IMR-90 (cell line): ENCODE results near the gene ALAS1. TPM values are rescaled to one million over a fixed set of nuclear protein-coding genes. Genes with fewer than 3 reads are reported as not detected.

Experiments used
- ATAC-seq: fragments of 200-7000 bp; cut with Tn5 transposase; 2 replicates; pipeline ENCODE4 v1.9.1; 2020; ENCODE audit warnings: low read depth, mild to moderate bottlenecking, moderate library complexity
- BruUV-seq: library from RNA; stranded (reverse); fragments of 400-500 nt; replicated peaks from 2 replicates; lab custom pipeline; 2021; lab: Mats Ljungman, UMichigan
- CTCF ChIA-PET: fragments of 300-600 bp; formaldehyde crosslinking; extraction: SDS; loops from one replicate; lab custom pipeline; 2021; ENCODE audit warnings: antibody characterized with exemption; lab: Yijun Ruan, JAX
- POLR2A ChIA-PET: fragments of 300-600 bp; sonication (Branson Sonifier 250); formaldehyde crosslinking; loops from one replicate; lab custom pipeline; 2022; ENCODE audit warnings: antibody characterized with exemption; ENCODE audit not compliant: unreplicated experiment; lab: Charles Lee
- DNase-seq: peaks from one replicate; pipeline ENCODE4 v3.0.0; 2013
- H2AFZ ChIP-seq: replicated peaks from 2 replicates; pipeline ENCODE3; 2013; ENCODE audit warnings: low read length, mild to moderate bottlenecking; ENCODE audit not compliant: poor library complexity
- H2AK5ac ChIP-seq: 2 replicates; pipeline ENCODE4 v1.6.1; 2013; ENCODE audit warnings: low read depth, low read length, inconsistent platforms
- H2AK9ac ChIP-seq: replicated peaks from 2 replicates; pipeline ENCODE3; 2013; ENCODE audit warnings: mild to moderate bottlenecking, low read depth, low read length, moderate library complexity; ENCODE audit not compliant: poor library complexity
- H2BK120ac ChIP-seq: 2 replicates; pipeline ENCODE4 v1.6.1; 2013; ENCODE audit warnings: low read depth, low read length, inconsistent platforms
- H2BK15ac ChIP-seq: 3 replicates; pipeline ENCODE4 v1.6.1; 2013; ENCODE audit warnings: low read depth, low read length, inconsistent platforms
- H2BK20ac ChIP-seq: 2 replicates; pipeline ENCODE4 v1.6.1; 2013; ENCODE audit warnings: low read depth, mild to moderate bottlenecking, inconsistent platforms, low read length, moderate library complexity
- H2BK5ac ChIP-seq: 2 replicates; pipeline ENCODE4 v1.6.1; 2013; ENCODE audit warnings: mild to moderate bottlenecking, low read depth, low read length, inconsistent platforms; ENCODE audit not compliant: poor library complexity, severe bottlenecking
- H3K14ac ChIP-seq: replicated peaks from 2 replicates; pipeline ENCODE4 v1.6.1; 2013; ENCODE audit warnings: low read depth, low read length, inconsistent platforms
- H3K18ac ChIP-seq: 2 replicates; pipeline ENCODE4 v1.6.1; 2013; ENCODE audit warnings: low read depth, low read length, control low read depth
- H3K23ac ChIP-seq: 2 replicates; pipeline ENCODE4 v1.6.1; 2013; ENCODE audit warnings: low read depth, low read length, inconsistent platforms
- H3K27ac ChIP-seq: 2 replicates; pipeline ENCODE4 v1.5.1; 2013; ENCODE audit warnings: mild to moderate bottlenecking, control low read depth, low read length; ENCODE audit not compliant: insufficient read depth
- H3K27me3 ChIP-seq: 2 replicates; pipeline ENCODE4 v1.6.1; 2013; ENCODE audit warnings: low read length; ENCODE audit not compliant: control insufficient read depth, insufficient read depth
- H3K36me3 ChIP-seq: 2 replicates; pipeline ENCODE4 v1.6.1; 2013; ENCODE audit warnings: low read length, mixed read lengths; ENCODE audit not compliant: control insufficient read depth, insufficient read depth
- H3K4ac ChIP-seq: 2 replicates; pipeline ENCODE4 v1.6.1; 2013; ENCODE audit warnings: low read depth, low read length, inconsistent platforms
- H3K4me1 ChIP-seq: 2 replicates; pipeline ENCODE4 v1.6.1; 2013; ENCODE audit warnings: low read length, mixed read lengths; ENCODE audit not compliant: control insufficient read depth, insufficient read depth
- H3K4me2 ChIP-seq: 2 replicates; pipeline ENCODE4 v1.6.1; 2013; ENCODE audit warnings: low read depth, mild to moderate bottlenecking, control low read depth, low read length, moderate library complexity
- H3K4me3 ChIP-seq: 2 replicates; pipeline ENCODE4 v1.5.1; 2013; ENCODE audit warnings: low read depth, mild to moderate bottlenecking, control low read depth, low read length, moderate library complexity; ENCODE audit not compliant: insufficient read depth
- H3K56ac ChIP-seq: 2 replicates; pipeline ENCODE4 v1.6.1; 2013; ENCODE audit warnings: low read length, inconsistent platforms; ENCODE audit not compliant: insufficient read depth; ENCODE audit errors: extremely low read depth
- H3K79me1 ChIP-seq, 2 experiments: 2 replicates each; pipeline ENCODE4 v1.6.1; 2013; ENCODE audit warnings: low read length in 2 of 2, inconsistent platforms in 1 of 2, low read depth in 1 of 2
- H3K9ac ChIP-seq: 2 replicates; pipeline ENCODE4 v1.6.1; 2013; ENCODE audit warnings: low read depth, low read length, control low read depth
- H3K9me1 ChIP-seq: 2 replicates; pipeline ENCODE4 v1.6.1; 2013; ENCODE audit warnings: low read length, inconsistent platforms; ENCODE audit not compliant: insufficient read depth
- H3K9me3 ChIP-seq: 2 replicates; pipeline ENCODE4 v1.6.1; 2013; ENCODE audit warnings: low read length; ENCODE audit not compliant: control insufficient read depth, insufficient read depth
- H4K20me1 ChIP-seq: 2 replicates; pipeline ENCODE4 v1.6.1; 2013; ENCODE audit warnings: low read length, inconsistent platforms; ENCODE audit not compliant: insufficient read depth
- H4K5ac ChIP-seq: 2 replicates; pipeline ENCODE4 v1.6.1; 2013; ENCODE audit warnings: mild to moderate bottlenecking, low read depth, low read length, control low read depth
- H4K8ac ChIP-seq, 2 experiments: 2 replicates each; pipeline ENCODE4 v1.6.1; 2013; ENCODE audit warnings: low read depth in 2 of 2, low read length in 2 of 2, control low read depth in 1 of 2, inconsistent platforms in 1 of 2
- H4K91ac ChIP-seq: 2 replicates; pipeline ENCODE4 v1.6.1; 2013; ENCODE audit warnings: low read depth, low read length, inconsistent platforms; ENCODE audit not compliant: insufficient read depth
- BHLHE40 ChIP-seq: fragments of 150-350 bp; IDR thresholded peaks from 2 replicates; pipeline ENCODE4 v1.6.1; 2016; ENCODE audit warnings: mild to moderate bottlenecking, low read depth, low read length
- CEBPB ChIP-seq: IDR thresholded peaks from 2 replicates; pipeline ENCODE4 v1.6.1; 2012; ENCODE audit warnings: low read depth, low read length, improper control_type of control experiment
- CHD1 ChIP-seq: IDR thresholded peaks from 2 replicates; pipeline ENCODE4 v1.6.1; 2012; ENCODE audit warnings: low read depth, low read length, improper control_type of control experiment
- ELK1 ChIP-seq: fragments of 150-350 bp; IDR thresholded peaks from 2 replicates; pipeline ENCODE4 v1.6.1; 2016; ENCODE audit warnings: low read depth, mild to moderate bottlenecking, low read length, moderate library complexity, borderline replicate concordance
- FOS ChIP-seq: fragments of 150-350 bp; IDR thresholded peaks from 2 replicates; pipeline ENCODE4 v1.6.1; 2016; ENCODE audit warnings: low read depth, low read length
- MAZ ChIP-seq: IDR thresholded peaks from 2 replicates; pipeline ENCODE4 v1.6.1; 2012; ENCODE audit warnings: low read depth, mild to moderate bottlenecking, low read length, improper control_type of control experiment, moderate library complexity, borderline replicate concordance
- MXI1 ChIP-seq: IDR thresholded peaks from 2 replicates; pipeline ENCODE4 v1.6.1; 2012; ENCODE audit warnings: low read depth, mild to moderate bottlenecking, low read length, moderate library complexity, borderline replicate concordance
- NFE2L2 ChIP-seq: fragments of 150-350 bp; IDR thresholded peaks from 2 replicates; pipeline ENCODE4 v1.6.1; 2016; ENCODE audit warnings: low read depth, mild to moderate bottlenecking, low read length
- POLR2A ChIP-seq: IDR thresholded peaks from 2 replicates; pipeline ENCODE4 v1.6.1; 2012; ENCODE audit warnings: mild to moderate bottlenecking, low read depth, low read length
- RAD21 ChIP-seq: IDR thresholded peaks from 2 replicates; pipeline ENCODE4 v1.6.1; 2012; ENCODE audit warnings: low read length, improper control_type of control experiment
- RCOR1 ChIP-seq: IDR thresholded peaks from 2 replicates; pipeline ENCODE4 v1.6.1; 2012; ENCODE audit warnings: mild to moderate bottlenecking, low read length, improper control_type of control experiment; ENCODE audit not compliant: insufficient replicate concordance
- RFX5 ChIP-seq: IDR thresholded peaks from 2 replicates; pipeline ENCODE4 v1.8.0; 2012; ENCODE audit warnings: low read depth, mild to moderate bottlenecking, low read length, moderate library complexity
- SMC3 ChIP-seq: fragments of 150-350 bp; IDR thresholded peaks from 2 replicates; pipeline ENCODE4 v1.6.1; 2016; ENCODE audit warnings: low read depth, mild to moderate bottlenecking, antibody characterized with exemption, low read length, moderate library complexity
- USF2 ChIP-seq: fragments of 150-350 bp; IDR thresholded peaks from 2 replicates; pipeline ENCODE4 v1.6.1; 2017; ENCODE audit warnings: mild to moderate bottlenecking, antibody characterized with exemption, low read length, low read depth
- WGBS, 2 experiments: methylation state at CpG; one replicate each; pipeline versions ENCODE4 v1.1.5 to v1.1.7; 2013; ENCODE audit warnings: missing lambda C conversion rate in 2 of 2; ENCODE audit not compliant: insufficient read length in 1 of 2; ENCODE audit errors: extremely low coverage in 2 of 2; 5-methylcytosine and 5-hydroxymethylcytosine counted together
- dilution Hi-C: fragments of 300-500 bp; cut with HindIII; formaldehyde crosslinking; loops from one replicate; pipeline ENCODE4 v1.14.3; 2018; ENCODE audit warnings: low sequenced_read_pairs; ENCODE audit not compliant: unreplicated experiment
- in situ Hi-C: fragments of 300-500 bp; cut with MboI; formaldehyde crosslinking; loops from 3 replicates; pipeline ENCODE4 v1.14.3; 2019; ENCODE audit warnings: low sequenced_read_pairs, inconsistent platforms, mixed read lengths
- intact Hi-C: fragments of 100-400 bp; cut with micrococcal nuclease; formaldehyde crosslinking; loops from 2 replicates; pipeline ENCODE4 v1.10.0; 2022
- polyA plus RNA-seq, 3 experiments: library from polyadenylated mRNA; depleted of rRNA; stranded (reverse); fragments of >200 nt; gene quantifications; 2 replicates each; pipeline ENCODE4 v1.2.3, GENCODE V29; 2012; ENCODE audit warnings: low replicate concordance in 1 of 3
- total RNA-seq: library from RNA; depleted of rRNA; stranded (reverse); fragments of >200 nt; gene quantifications from 2 replicates; pipeline ENCODE4 v1.2.3, GENCODE V29; 2012
- TF ChIP-seq, protein P1 (sequence below): conservative IDR thresholded peaks from 2 replicates; pipeline ENCODE4 v1.5.1; 2012; ENCODE audit warnings: mild to moderate bottlenecking, low read depth, low read length, improper control_type of control experiment

The ALAS1 gene
- total and polyA plus RNA-seq, 2 of the 4 experiments (the other 2 are of a cell fraction) = 32.8 to 47.2 TPM

DNA sequence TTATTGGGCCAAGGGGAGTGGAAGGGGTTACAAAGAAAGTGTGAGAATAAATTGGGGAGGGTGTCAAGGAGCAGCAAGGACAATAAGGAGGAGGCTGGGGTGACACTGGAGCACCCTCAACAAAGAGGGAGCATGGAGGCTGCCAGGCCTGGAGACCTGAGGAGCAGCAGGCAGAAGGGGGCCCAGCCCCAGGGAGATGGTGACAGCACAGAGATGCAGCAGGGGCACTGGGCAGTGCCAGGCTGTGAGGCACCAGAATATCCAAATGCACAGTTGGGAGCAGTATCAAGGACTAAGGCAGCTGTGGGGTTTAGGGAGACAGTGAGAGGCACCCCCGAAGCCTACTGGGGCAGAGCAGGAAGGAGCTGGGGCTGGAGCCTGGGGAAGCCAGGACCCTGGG, 19.4 kb upstream of the ALAS1 start:
- H2BK15ac ChIP-seq = no peak overlapping the region
- no peak overlapping the region for H4K5ac ChIP-seq
- no peaks in the 10 kb centered on the region for H3K36me3 ChIP-seq
- H3K27ac ChIP-seq = no peak overlapping the region
- no peak overlapping the region for H2AK9ac ChIP-seq
- no peak overlapping the region for H3K4me2 ChIP-seq
- H3K56ac ChIP-seq = no peak overlapping the region
- peaks cover 4% of the 10 kb centered on the region; the same call in 1 of the 2 replicates for H3K4me1 ChIP-seq
- H3K4me3 ChIP-seq = no peak overlapping the region
- H2BK120ac ChIP-seq = no peak overlapping the region
- no peak overlapping the region for H2BK5ac ChIP-seq
- H3K9me3 ChIP-seq = no peaks in the 10 kb centered on the region
- DNase-seq (no peak), ATAC-seq (no peak)
- no peak overlapping the region for H2BK20ac ChIP-seq
- intact Hi-C loops = no loop called here
- H4K20me1 ChIP-seq = no peaks in the 10 kb centered on the region
- no peak overlapping the region for H3K9ac ChIP-seq
- POLR2A ChIA-PET = interaction anchor here (0.6 kb wide), 1 partner anchor 23 kb away, joined by 4 read pairs; no protein-coding TSS in a partner anchor
- no peak overlapping the region for H4K91ac ChIP-seq
- 100% methylated on average over 1 of the region's 1 CpG; no CpG with 5 or more reads in 1 of the 2 experiments for WGBS, 2 experiments
- CTCF ChIA-PET = no interaction called here
- H3K27me3 ChIP-seq = peaks cover 11% of the 10 kb centered on the region
- no peak overlapping the region for H4K8ac ChIP-seq
- H2AFZ ChIP-seq = no peak overlapping the region
- peaks cover 10% of the 10 kb centered on the region; the same call in 1 of the 2 replicates for H3K9me1 ChIP-seq
- no peaks in the 10 kb centered on the region for H3K79me1 ChIP-seq
- H3K23ac ChIP-seq = no peak overlapping the region
- H3K4ac ChIP-seq = no peak overlapping the region
- H3K18ac ChIP-seq = no peak overlapping the region
- BruUV-seq = no TSS peak
- no peak for TF ChIP-seq ELK1
- no peak for TF ChIP-seq USF2
- TF ChIP-seq CHD1 = no peak
- no peak for TF ChIP-seq RAD21
- no peak for TF ChIP-seq POLR2A
- TF ChIP-seq, protein P1, sequence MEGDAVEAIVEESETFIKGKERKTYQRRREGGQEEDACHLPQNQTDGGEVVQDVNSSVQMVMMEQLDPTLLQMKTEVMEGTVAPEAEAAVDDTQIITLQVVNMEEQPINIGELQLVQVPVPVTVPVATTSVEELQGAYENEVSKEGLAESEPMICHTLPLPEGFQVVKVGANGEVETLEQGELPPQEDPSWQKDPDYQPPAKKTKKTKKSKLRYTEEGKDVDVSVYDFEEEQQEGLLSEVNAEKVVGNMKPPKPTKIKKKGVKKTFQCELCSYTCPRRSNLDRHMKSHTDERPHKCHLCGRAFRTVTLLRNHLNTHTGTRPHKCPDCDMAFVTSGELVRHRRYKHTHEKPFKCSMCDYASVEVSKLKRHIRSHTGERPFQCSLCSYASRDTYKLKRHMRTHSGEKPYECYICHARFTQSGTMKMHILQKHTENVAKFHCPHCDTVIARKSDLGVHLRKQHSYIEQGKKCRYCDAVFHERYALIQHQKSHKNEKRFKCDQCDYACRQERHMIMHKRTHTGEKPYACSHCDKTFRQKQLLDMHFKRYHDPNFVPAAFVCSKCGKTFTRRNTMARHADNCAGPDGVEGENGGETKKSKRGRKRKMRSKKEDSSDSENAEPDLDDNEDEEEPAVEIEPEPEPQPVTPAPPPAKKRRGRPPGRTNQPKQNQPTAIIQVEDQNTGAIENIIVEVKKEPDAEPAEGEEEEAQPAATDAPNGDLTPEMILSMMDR = no peak
- TF ChIP-seq NFE2L2 = no peak
- TF ChIP-seq BHLHE40 = no peak
- TF ChIP-seq MAZ = no peak
- TF ChIP-seq RFX5 = no peak
- no peak for TF ChIP-seq CEBPB
- no peak for TF ChIP-seq RCOR1
- TF ChIP-seq MXI1 = no peak
- no peak for TF ChIP-seq SMC3
- TF ChIP-seq FOS = no peak
- no peak overlapping the region for H2AK5ac ChIP-seq
- H3K14ac ChIP-seq = no peak overlapping the region
- dilution Hi-C loops = no loop called here
- in situ Hi-C loops = no loop called here
